MCF 10A (cell line): Measurements from ENCODE around the gene RALB. TPM values are rescaled to one million over a fixed set of nuclear protein-coding genes. Genes with fewer than 3 reads are reported as not detected.
A peak's percentile ranks its signal among the peaks of the same experiment; 100 is the strongest.

ENCODE experiments used
- BruUV-seq: library from RNA; stranded (reverse); fragments of 400-500 nt; replicated peaks from 2 replicates; lab custom pipeline; 2021; lab: Mats Ljungman, UMichigan
- CTCF ChIA-PET: fragments of 300-600 bp; sonication (Branson Sonifier 250); formaldehyde crosslinking; extraction: SDS; loops from one replicate; lab custom pipeline; 2021; ENCODE audit warnings: antibody characterized with exemption, inconsistent platforms; lab: Yijun Ruan, JAX
- POLR2A ChIA-PET: fragments of 300-600, 350-650 bp; sonication (Branson Sonifier 250); formaldehyde crosslinking; extraction: SDS; loops from one replicate; lab custom pipeline; 2020; ENCODE audit warnings: antibody characterized with exemption, inconsistent platforms; lab: Yijun Ruan, JAX
- DNase-seq: peaks from one replicate; pipeline ENCODE4 v3.0.0-alpha.2; 2018; ENCODE audit not compliant: unreplicated experiment
- H3K27ac Mint-ChIP-seq: one replicate; pipeline ENCODE4 v1.8.0; 2022; ENCODE audit warnings: mild to moderate bottlenecking, low read depth, mixed read lengths; ENCODE audit not compliant: unreplicated experiment
- H3K27me3 Mint-ChIP-seq: one replicate; pipeline ENCODE4 v1.8.0; 2022; ENCODE audit warnings: mixed read lengths; ENCODE audit not compliant: insufficient read depth, unreplicated experiment
- H3K36me3 Mint-ChIP-seq: one replicate; pipeline ENCODE4 v1.8.0; 2022; ENCODE audit warnings: mild to moderate bottlenecking, moderate library complexity, mixed read lengths; ENCODE audit not compliant: insufficient read depth, unreplicated experiment
- H3K4me1 Mint-ChIP-seq: one replicate; pipeline ENCODE4 v1.8.0; 2022; ENCODE audit warnings: mixed read lengths; ENCODE audit not compliant: insufficient read depth, unreplicated experiment
- H3K4me3 Mint-ChIP-seq: one replicate; pipeline ENCODE4 v1.8.0; 2022; ENCODE audit warnings: mild to moderate bottlenecking, moderate library complexity, mixed read lengths; ENCODE audit not compliant: unreplicated experiment
- H3K9me3 Mint-ChIP-seq: one replicate; pipeline ENCODE4 v1.8.0; 2022; ENCODE audit warnings: mixed read lengths; ENCODE audit not compliant: unreplicated experiment
- CTCF ChIP-seq: fragments of 200-600 bp; IDR thresholded peaks from one replicate; pipeline ENCODE4 v1.8.0; 2022; ENCODE audit warnings: antibody characterized with exemption, mild to moderate bottlenecking; ENCODE audit not compliant: unreplicated experiment
- intact Hi-C: fragments of 100-400 bp; cut with micrococcal nuclease; formaldehyde crosslinking; loops from 2 replicates; pipeline ENCODE4 v1.14.1; 2022
- total RNA-seq: library from RNA; stranded (reverse); gene quantifications from 2 replicates; pipeline ENCODE4 v1.2.3, GENCODE V29; 2022

The RALB gene
- total RNA-seq, 1 experiment from 2014 or later = 37.4 TPM

GRCh38 chr2:120283649-120284048 is 31.0 kb downstream of the RALB start:
- H3K4me3 Mint-ChIP-seq = no peak overlapping the region
- no peak for TF ChIP-seq CTCF
- no peak for DNase-seq
- POLR2A ChIA-PET = interaction anchor here (0.7 to 1.3 kb wide), 2 partner anchors 14 to 337 kb away, joined by 3 to 5 read pairs; no protein-coding TSS in a partner anchor
- H3K9me3 Mint-ChIP-seq = no peaks in the 10 kb centered on the region
- no TSS peak for BruUV-seq
- H3K36me3 Mint-ChIP-seq = peaks cover 15% of the 10 kb centered on the region
- H3K4me1 Mint-ChIP-seq = peaks cover 10% of the 10 kb centered on the region
- H3K27me3 Mint-ChIP-seq = no peaks in the 10 kb centered on the region
- H3K27ac Mint-ChIP-seq = no peak overlapping the region
- intact Hi-C loops = no loop called here
- CTCF ChIA-PET = interaction anchor here (0.7 to 1.8 kb wide), 4 partner anchors 18 to 742 kb away, joined by 3 to 5 read pairs (median 3); no protein-coding TSS in a partner anchor

- peaks cover 29% of the 10 kb centered on the region for H3K36me3 Mint-ChIP-seq
- no peak for TF ChIP-seq CTCF
- no peak overlapping the region for H3K4me3 Mint-ChIP-seq
- no peak for DNase-seq
- no peaks in the 10 kb centered on the region for H3K9me3 Mint-ChIP-seq
- CTCF ChIA-PET = no interaction called here
- intact Hi-C loops = no loop called here
- BruUV-seq = no TSS peak
- peaks cover 10% of the 10 kb centered on the region for H3K4me1 Mint-ChIP-seq
- POLR2A ChIA-PET = no interaction called here
- H3K27ac Mint-ChIP-seq = no peak overlapping the region
- no peaks in the 10 kb centered on the region for H3K27me3 Mint-ChIP-seq
These were observed 32.4 kb downstream of the RALB start for GRCh38 chr2:120285056-120285455.

- Mint-ChIP-seq H3K36me3 (peaks cover 22% of the 10 kb centered on the region), H3K4me3 (no peak overlapping the region), H3K9me3 (no peaks in the 10 kb centered on the region), H3K4me1 (peaks cover 20% of the 10 kb centered on the region), H3K27me3 (no peaks in the 10 kb centered on the region), H3K27ac (no peak overlapping the region)
- DNase-seq = peak; percentile 53
- CTCF ChIA-PET = interaction anchor here (0.6 to 1.5 kb wide), 5 partner anchors 9 to 1314 kb away, joined by 3 read pairs; no protein-coding TSS in a partner anchor
- POLR2A ChIA-PET = interaction anchor here (0.6 kb wide), 1 partner anchor 397 kb away, joined by 3 read pairs; no protein-coding TSS in a partner anchor
- TF ChIP-seq CTCF = no peak
- BruUV-seq = no TSS peak
- intact Hi-C loops = loop anchor here (2.0 kb wide), 1 partner anchor 35 kb away; the partner anchor contains the start of gene RALB
These were observed 34.7 kb downstream of the RALB start for GRCh38 chr2:120287183-120288015.

- TF ChIP-seq CTCF = no peak
- Mint-ChIP-seq H3K27me3 (no peaks in the 10 kb centered on the region), H3K4me3 (no peak overlapping the region), H3K27ac (no peak overlapping the region), H3K9me3 (no peaks in the 10 kb centered on the region), H3K36me3 (peaks cover 23% of the 10 kb centered on the region), H3K4me1 (peaks cover 20% of the 10 kb centered on the region)
- no TSS peak for BruUV-seq
- ChIA-PET POLR2A (interaction anchor here (0.6 to 1.1 kb wide), 2 partner anchors 25 to 50 kb away, joined by 3 read pairs; no protein-coding TSS in a partner anchor), CTCF (interaction anchor here (0.8 to 1.5 kb wide), 4 partner anchors 10 to 757 kb away, joined by 3 read pairs; no protein-coding TSS in a partner anchor)
- intact Hi-C loops = no loop called here
- DNase-seq = no peak
These were observed 35.3 kb downstream of the RALB start for GRCh38 chr2:120288016-120288373.
